ENCODE measurements around the gene SIX5.

- no peak for TF ChIP-seq CTCF (conservative IDR thresholded peaks at IDR 0.05)
- TF ChIP-seq EZH2 (IDR thresholded peaks at IDR 0.05; ENCODE audit: low read depth), result no peak
These were observed 23.4 kb downstream of the SIX5 start for GRCh38 chr19:45745606-45746005.

Data from PC-9 (cell line).